Measurements from ENCODE around the gene SEMA5A.

GRCh38 chr5:9020996-9021395 lies 524.9 kb downstream of the SEMA5A start:
- TF ChIP-seq CTCF (IDR thresholded peaks at IDR 0.05), result no peak
- TF ChIP-seq POLR2AphosphoS5 (IDR thresholded peaks at IDR 0.05), result no peak
- no peak for TF ChIP-seq POLR2A (IDR thresholded peaks at IDR 0.05)
